Endodermal cell (in vitro differentiated cells): ENCODE measurements around the gene CSTF2T. TPM values are rescaled to one million over a fixed set of nuclear protein-coding genes. Genes with fewer than 3 reads are reported as not detected.

Experiments used
- DNase-seq: peaks from one replicate; pipeline ENCODE4 v3.0.0-alpha.2; 2017
- H3K27ac ChIP-seq: 2 replicates; pipeline ENCODE4 v1.5.1; 2013; ENCODE audit warnings: mild to moderate bottlenecking, low read depth, low read length, moderate library complexity
- H3K27me3 ChIP-seq: 2 replicates; pipeline ENCODE4 v1.6.1; 2013; ENCODE audit warnings: mild to moderate bottlenecking, low read length, moderate library complexity; ENCODE audit not compliant: insufficient read depth, control insufficient read depth, poor library complexity, severe bottlenecking
- H3K36me3 ChIP-seq: 2 replicates; pipeline ENCODE4 v1.7.0; 2013; ENCODE audit warnings: mild to moderate bottlenecking, low read length, moderate library complexity; ENCODE audit not compliant: control insufficient read depth, insufficient read depth
- H3K4me1 ChIP-seq: one replicate; pipeline ENCODE4 v1.7.0; 2013; ENCODE audit warnings: low read length; ENCODE audit not compliant: control insufficient read depth, insufficient read depth
- H3K4me3 ChIP-seq: 2 replicates; pipeline ENCODE4 v1.5.1; 2013; ENCODE audit warnings: mild to moderate bottlenecking, low read length, moderate library complexity
- H3K9ac ChIP-seq: 2 replicates; pipeline ENCODE4 v1.6.1; 2013; ENCODE audit warnings: mild to moderate bottlenecking, low read length, moderate library complexity; ENCODE audit not compliant: poor library complexity, severe bottlenecking; ENCODE audit errors: extremely low read depth
- H3K9me3 ChIP-seq: 2 replicates; pipeline ENCODE4 v1.6.1; 2013; ENCODE audit warnings: mild to moderate bottlenecking, low read length, moderate library complexity; ENCODE audit not compliant: control insufficient read depth
- H3K27ac Mint-ChIP-seq: 2 replicates; pipeline ENCODE4 v1.8.0; 2020; ENCODE audit warnings: mixed read lengths
- H3K27me3 Mint-ChIP-seq: 2 replicates; pipeline ENCODE4 v1.8.0; 2021; ENCODE audit warnings: mild to moderate bottlenecking, mixed read lengths; ENCODE audit not compliant: insufficient read depth
- H3K36me3 Mint-ChIP-seq: 2 replicates; pipeline ENCODE4 v1.8.0; 2020; ENCODE audit warnings: low read depth, mixed read lengths
- H3K4me1 Mint-ChIP-seq: 2 replicates; pipeline ENCODE4 v1.8.0; 2020; ENCODE audit warnings: mixed read lengths
- H3K4me3 Mint-ChIP-seq: 2 replicates; pipeline ENCODE4 v1.8.0; 2020; ENCODE audit warnings: mild to moderate bottlenecking, moderate library complexity, mixed read lengths
- H3K9me3 Mint-ChIP-seq: 2 replicates; pipeline ENCODE4 v1.8.0; 2020; ENCODE audit warnings: mild to moderate bottlenecking, mixed read lengths
- CTCF ChIP-seq: fragments of 200-600 bp; sonication (generic); conservative IDR thresholded peaks from 2 replicates; pipeline ENCODE4 v1.5.0; 2021; ENCODE audit warnings: antibody characterized with exemption, mild to moderate bottlenecking
- WGBS, 2 experiments: methylation state at CpG; one replicate each; pipeline versions ENCODE4 v1.1.5 to v1.1.7; 2013; ENCODE audit warnings: missing lambda C conversion rate in 2 of 2, mixed read lengths in 1 of 2; ENCODE audit not compliant: insufficient coverage in 1 of 2, insufficient read length in 1 of 2; 5-methylcytosine and 5-hydroxymethylcytosine counted together
- total RNA-seq, 2 donors: library from RNA; stranded (reverse); fragmentation: NEBNext Ultra II Directional in 1 of 2; extraction: Animal tissue kit (Norgen Biotek cat#: 25700) in 1 of 2; gene quantifications; 2 replicates in 1 of 2; 3 replicates in 1 of 2; pipeline ENCODE4 v1.2.1, GENCODE V29; 2021

CSTF2T gene
- total RNA-seq, 2 donors from 2014 or later = 26.9 to 32.9 TPM

GRCh38 chr10:51707821-51708424 is 8.5 kb upstream of the CSTF2T start:
- Histone ChIP-seq H3K9ac (no peak overlapping the region), H3K27me3 (no peaks in the 10 kb centered on the region), H3K4me3 (no peak overlapping the region), H3K27ac (no peak overlapping the region), H3K9me3 (no peaks in the 10 kb centered on the region), H3K36me3 (no peaks in the 10 kb centered on the region), H3K4me1 (no peaks in the 10 kb centered on the region)
- no peak for TF ChIP-seq CTCF
- H3K4me3 Mint-ChIP-seq = no peak overlapping the region
- 91% methylated on average over 5 of the region's 5 CpGs; no CpG with 5 or more reads in 1 of the 2 experiments for WGBS, 2 experiments
- H3K4me1 Mint-ChIP-seq = peaks cover 6% of the 10 kb centered on the region
- DNase-seq = no peak
- no peaks in the 10 kb centered on the region for H3K27me3 Mint-ChIP-seq
- H3K36me3 Mint-ChIP-seq = no peaks in the 10 kb centered on the region
- H3K27ac Mint-ChIP-seq = no peak overlapping the region
- H3K9me3 Mint-ChIP-seq = no peaks in the 10 kb centered on the region

DNA sequence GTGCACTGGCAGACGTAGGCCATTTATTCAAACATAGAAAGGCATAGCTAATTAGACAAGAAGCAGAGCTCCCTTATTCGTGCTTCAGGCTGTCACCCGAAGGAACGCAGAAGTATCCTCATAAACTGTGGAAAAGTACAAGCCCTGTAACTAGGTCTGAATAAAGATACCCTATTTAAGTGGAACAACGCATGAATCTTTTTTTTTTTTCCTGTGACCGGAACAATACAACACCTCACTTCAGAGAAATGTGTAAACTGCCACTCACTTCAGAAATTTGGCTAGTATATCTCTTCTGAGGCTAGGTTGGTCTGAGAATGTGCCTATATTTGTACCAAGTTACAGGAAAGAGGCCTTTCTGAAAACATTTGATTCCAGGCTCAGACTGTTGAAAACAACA is 8.0 kb upstream of the CSTF2T start:
- TF ChIP-seq CTCF = no peak
- no peak for DNase-seq
- 92% methylated on average over 5 to 6 of the region's 6 CpGs for WGBS, 2 experiments
- no peaks in the 10 kb centered on the region for H3K36me3 ChIP-seq
- Mint-ChIP-seq H3K27ac (no peak overlapping the region), H3K4me1 (peaks cover 6% of the 10 kb centered on the region), H3K4me3 (no peak overlapping the region), H3K36me3 (no peaks in the 10 kb centered on the region), H3K9me3 (no peaks in the 10 kb centered on the region), H3K27me3 (no peaks in the 10 kb centered on the region)
- no peak overlapping the region for H3K9ac ChIP-seq
- no peaks in the 10 kb centered on the region for H3K9me3 ChIP-seq
- H3K27ac ChIP-seq = no peak overlapping the region
- no peak overlapping the region for H3K4me3 ChIP-seq
- no peaks in the 10 kb centered on the region for H3K4me1 ChIP-seq
- no peaks in the 10 kb centered on the region for H3K27me3 ChIP-seq

DNA sequence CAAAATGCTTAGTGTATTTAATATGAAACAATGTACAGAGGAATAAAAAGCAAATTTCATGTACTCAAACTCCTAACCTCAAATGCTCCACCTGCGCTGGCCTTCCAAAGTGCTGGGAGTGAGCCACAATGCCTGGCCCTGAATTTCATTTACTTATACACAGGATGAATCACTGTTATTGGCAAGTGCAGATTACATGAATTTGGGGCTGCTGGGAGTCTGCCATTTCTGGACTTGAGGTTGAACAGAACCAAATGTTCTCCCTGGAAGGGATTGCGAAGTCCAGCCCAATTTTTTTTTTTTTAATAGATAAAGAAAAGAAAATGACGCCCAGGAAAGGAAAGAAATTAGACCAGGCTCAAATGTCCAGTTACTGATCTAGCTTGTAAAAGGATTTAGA is 6.8 kb upstream of the CSTF2T start:
- H3K36me3 ChIP-seq = no peaks in the 10 kb centered on the region
- Mint-ChIP-seq H3K27me3 (no peaks in the 10 kb centered on the region), H3K4me1 (peaks cover 6% of the 10 kb centered on the region), H3K9me3 (no peaks in the 10 kb centered on the region), H3K4me3 (no peak overlapping the region), H3K36me3 (no peaks in the 10 kb centered on the region), H3K27ac (no peak overlapping the region)
- no peaks in the 10 kb centered on the region for H3K4me1 ChIP-seq
- TF ChIP-seq CTCF = no peak
- no peaks in the 10 kb centered on the region for H3K27me3 ChIP-seq
- no peaks in the 10 kb centered on the region for H3K9me3 ChIP-seq
- H3K4me3 ChIP-seq = no peak overlapping the region
- H3K9ac ChIP-seq = no peak overlapping the region
- no peak for DNase-seq
- no peak overlapping the region for H3K27ac ChIP-seq
- WGBS, 2 experiments = 79 to 93% methylated on average over 2 to 3 of the region's 3 CpGs
